K562 (cell line): ENCODE data around the gene PIK3CG. TPM values are rescaled to one million over a fixed set of nuclear protein-coding genes. Genes with fewer than 3 reads are reported as not detected.
A peak's percentile ranks its signal among the peaks of the same experiment; 100 is the strongest.

Experiments
- CTBP1 ChIP-seq: fragments of 450-650 bp; IDR thresholded peaks from 2 replicates; pipeline ENCODE4 v1.6.1; 2016; ENCODE audit warnings: borderline replicate concordance
- EHMT2 ChIP-seq: fragments of 450-650 bp; IDR thresholded peaks from 2 replicates; pipeline ENCODE4 v1.6.1; 2018; ENCODE audit warnings: antibody characterized with exemption
- MAZ ChIP-seq, 2 experiments: fragments of 450-650 bp in 1 of 2; sonication (generic) in 1 of 2; formaldehyde crosslinking; IDR thresholded peaks in 1 of 2; conservative IDR thresholded peaks in 1 of 2; 2 replicates each; pipeline versions ENCODE4 v1.4.0 to v1.5.0; 2020; ENCODE audit warnings: mild to moderate bottlenecking in 1 of 2, missing genetic modification reagents in 1 of 2
- MCM3 ChIP-seq: fragments of 450-650 bp; IDR thresholded peaks from 2 replicates; pipeline ENCODE4 v1.6.1; 2016
- MNT ChIP-seq, 2 experiments: fragments of 450-650 bp; conservative IDR thresholded peaks; 2 replicates each; pipeline ENCODE4 v1.6.1; 2017; ENCODE audit warnings: mild to moderate bottlenecking in 2 of 2, moderate library complexity in 2 of 2
- NRF1 ChIP-seq, 2 experiments: fragments of 450-650 bp; IDR thresholded peaks in 1 of 2; conservative IDR thresholded peaks in 1 of 2; 2 replicates each; pipeline ENCODE4 v1.6.1; 2014; ENCODE audit warnings: mild to moderate bottlenecking in 2 of 2
- SIRT6 ChIP-seq: IDR thresholded peaks from one replicate; pipeline ENCODE4 v1.6.1; 2012; ENCODE audit warnings: low read depth, mild to moderate bottlenecking, control low read depth, inconsistent platforms, low read length, moderate library complexity
- SMARCA4 ChIP-seq: fragments of 450-650 bp; IDR thresholded peaks from 2 replicates; pipeline ENCODE4 v1.6.1; 2016
- SPI1 ChIP-seq: IDR thresholded peaks from 2 replicates; pipeline ENCODE4 v1.6.1; 2011; ENCODE audit warnings: low read depth, low read length, control low read depth, borderline replicate concordance
- SREBF1 ChIP-seq: fragments of 150-350 bp; IDR thresholded peaks from 2 replicates; pipeline ENCODE4 v1.6.1; 2014; ENCODE audit warnings: antibody characterized with exemption, low read depth, low read length, borderline replicate concordance
- SRF ChIP-seq, 2 experiments: fragments of 250-450, 450-650 bp in 1 of 2; sonication (Bioruptor Pico) in 1 of 2; sonication (generic) in 1 of 2; formaldehyde crosslinking; IDR thresholded peaks; 2 replicates each; pipeline versions ENCODE4 v1.5.0 to v1.5.1; 2020 to 2022; ENCODE audit warnings: mild to moderate bottlenecking in 1 of 2, missing genetic modification reagents in 1 of 2
- TCF3 ChIP-seq: sonication (generic); formaldehyde crosslinking; IDR thresholded peaks from 2 replicates; pipeline ENCODE4 v1.4.0; 2020; ENCODE audit warnings: mild to moderate bottlenecking, missing genetic modification reagents
- ZBED1 ChIP-seq: IDR thresholded peaks from 2 replicates; pipeline ENCODE4 v1.6.1; 2014
- ZBTB34 ChIP-seq: fragments of 250-450 bp; sonication (Bioruptor Pico); IDR thresholded peaks from 2 replicates; pipeline ENCODE4 v1.8.0; 2021; ENCODE audit warnings: mild to moderate bottlenecking, moderate library complexity
- ZFX ChIP-seq: sonication (generic); formaldehyde crosslinking; IDR thresholded peaks from 2 replicates; pipeline ENCODE4 v1.8.0; 2022; ENCODE audit warnings: mild to moderate bottlenecking, missing genetic modification reagents, moderate library complexity
- ZNF12 ChIP-seq: sonication (generic); formaldehyde crosslinking; IDR thresholded peaks from 2 replicates; pipeline ENCODE4 v1.4.0; 2020; ENCODE audit warnings: mild to moderate bottlenecking, missing genetic modification reagents
- ZNF316 ChIP-seq: fragments of 450-650 bp; IDR thresholded peaks from 2 replicates; pipeline ENCODE4 v1.6.1; 2016
- ZNF444 ChIP-seq: fragments of 250-450 bp; sonication (Bioruptor Pico); IDR thresholded peaks from 2 replicates; pipeline ENCODE4 v1.4.0; 2020; ENCODE audit warnings: mild to moderate bottlenecking, moderate library complexity
- ZNF77 ChIP-seq: fragments of 250-450 bp; sonication (Bioruptor Pico); IDR thresholded peaks from 2 replicates; pipeline ENCODE4 v1.5.0; 2020
- polyA plus RNA-seq, 8 experiments: library from polyadenylated mRNA; depleted of rRNA in 4 of 8; stranded (reverse) in 5 of 8; unstranded in 3 of 8; fragments of >200 nt; fragmentation: Nextera tagmentation in 2 of 8; fragmentation: Illumina TruSeq in 1 of 8; extraction: Ambion mirVana in 2 of 8; extraction: Trizol in 1 of 8; gene quantifications; 2 replicates each; pipeline versions ENCODE4 v1.2.1 to v1.2.3, GENCODE V29; 2011 to 2014; ENCODE audit warnings: inconsistent platforms in 1 of 8, missing spikeins in 1 of 8
- total RNA-seq, 7 experiments: library from RNA; depleted of rRNA in 6 of 7; stranded (reverse); fragments of >200 nt in 6 of 7; fragmentation: Illumina TruSeq in 2 of 7; extraction: Trizol in 2 of 7; gene quantifications; 2 replicates each; pipeline versions ENCODE4 v1.2.1 to v1.2.3, GENCODE V29; 2011 to 2021; ENCODE audit warnings: low replicate concordance in 1 of 7
- TF ChIP-seq, protein P1 (sequence below), 2 experiments: IDR thresholded peaks; 2 replicates each; pipeline ENCODE4 v1.6.1; 2011; ENCODE audit warnings: borderline replicate concordance in 1 of 2, control low read depth in 1 of 2, low read depth in 1 of 2, low read length in 1 of 2, mild to moderate bottlenecking in 1 of 2, mixed read lengths in 1 of 2, moderate library complexity in 1 of 2; ENCODE audit not compliant: insufficient read depth in 1 of 2, insufficient read length in 1 of 2, poor library complexity in 1 of 2, severe bottlenecking in 1 of 2; ENCODE audit errors: extremely low read depth in 1 of 2
- TF ChIP-seq, protein P2 (sequence below): fragments of 450-650 bp; formaldehyde crosslinking; IDR thresholded peaks from 2 replicates; pipeline ENCODE4 v1.4.0; 2020; ENCODE audit warnings: mild to moderate bottlenecking

The PIK3CG gene
- total and polyA plus RNA-seq, 9 of the 15 experiments (the other 6 are each of a cell fraction or from before 2014, with no cell fraction given): 5.3 to 42.5 (median 29.0) TPM

- peak in 1 of 2 experiments; percentile 69; a peak in 2 of 4 replicates for TF ChIP-seq MAZ (CRISPR knock-in tag; conservative IDR thresholded peaks at IDR 0.05 in 1 of 2, IDR thresholded peaks at IDR 0.05 in 1 of 2)
- TF ChIP-seq SREBF1: peak; percentile 70; the same call in 1 of the 2 replicates
- TF ChIP-seq, protein P1, sequence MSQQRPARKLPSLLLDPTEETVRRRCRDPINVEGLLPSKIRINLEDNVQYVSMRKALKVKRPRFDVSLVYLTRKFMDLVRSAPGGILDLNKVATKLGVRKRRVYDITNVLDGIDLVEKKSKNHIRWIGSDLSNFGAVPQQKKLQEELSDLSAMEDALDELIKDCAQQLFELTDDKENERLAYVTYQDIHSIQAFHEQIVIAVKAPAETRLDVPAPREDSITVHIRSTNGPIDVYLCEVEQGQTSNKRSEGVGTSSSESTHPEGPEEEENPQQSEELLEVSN (IDR thresholded peaks at IDR 0.05; ENCODE audit: borderline replicate concordance in 1 of 2, extremely low read depth in 1 of 2, insufficient read depth in 1 of 2, insufficient read length in 1 of 2, low read depth in 1 of 2, low read length in 1 of 2, poor library complexity in 1 of 2, severe bottlenecking in 1 of 2): peak in 1 of 2 experiments; percentile 20
- TF ChIP-seq ZNF77: no peak
- TF ChIP-seq SMARCA4: peak; percentile 88
- TF ChIP-seq MNT (conservative IDR thresholded peaks at IDR 0.05): peak in 1 of 2 experiments; percentile 71; a peak in 2 of 4 replicates
- TF ChIP-seq ZFX (CRISPR knock-in tag): peak; percentile 50; the same call in 1 of the 2 replicates
- TF ChIP-seq NRF1 (conservative IDR thresholded peaks at IDR 0.05 in 1 of 2, IDR thresholded peaks at IDR 0.05 in 1 of 2): peak; percentile 55 to 65
- TF ChIP-seq MCM3: no peak
- peak; percentile 84; the same call in 1 of the 2 replicates for TF ChIP-seq SPI1
- TF ChIP-seq ZBED1: peak; percentile 47; the same call in 1 of the 2 replicates
- TF ChIP-seq TCF3 (CRISPR knock-in tag): peak; percentile 88
- TF ChIP-seq SIRT6: no peak
- TF ChIP-seq ZNF316: no peak
- TF ChIP-seq ZNF444 (CRISPR knock-in tag): no peak
- peak; percentile 55; the same call in 1 of the 2 replicates for TF ChIP-seq EHMT2
- TF ChIP-seq ZBTB34 (CRISPR knock-in tag): no peak
- TF ChIP-seq SRF (CRISPR knock-in tag; IDR thresholded peaks at IDR 0.05): peak in 1 of 2 experiments; percentile 76; a peak in 2 of 4 replicates
- TF ChIP-seq, protein P2, sequence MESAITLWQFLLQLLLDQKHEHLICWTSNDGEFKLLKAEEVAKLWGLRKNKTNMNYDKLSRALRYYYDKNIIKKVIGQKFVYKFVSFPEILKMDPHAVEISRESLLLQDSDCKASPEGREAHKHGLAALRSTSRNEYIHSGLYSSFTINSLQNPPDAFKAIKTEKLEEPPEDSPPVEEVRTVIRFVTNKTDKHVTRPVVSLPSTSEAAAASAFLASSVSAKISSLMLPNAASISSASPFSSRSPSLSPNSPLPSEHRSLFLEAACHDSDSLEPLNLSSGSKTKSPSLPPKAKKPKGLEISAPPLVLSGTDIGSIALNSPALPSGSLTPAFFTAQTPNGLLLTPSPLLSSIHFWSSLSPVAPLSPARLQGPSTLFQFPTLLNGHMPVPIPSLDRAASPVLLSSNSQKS (CRISPR knock-in tag): no peak
- TF ChIP-seq CTBP1: peak; percentile 92
- TF ChIP-seq ZNF12: no peak
Measured at GRCh38 chr7:106952658-106953231, 87.7 kb downstream of the PIK3CG start (continued).
